AG04449 (cell line): ENCODE data around the gene SSBP3.
A peak's percentile ranks its signal among the peaks of the same experiment; 100 is the strongest.

Source experiments
- CTCF ChIA-PET: fragments of 350-600 bp; formaldehyde crosslinking; extraction: SDS; loops from one replicate; lab custom pipeline; 2021; ENCODE audit warnings: antibody characterized with exemption; lab: Yijun Ruan, JAX
- POLR2A ChIA-PET: fragments of 400-600, 350-600 bp; formaldehyde crosslinking; extraction: SDS; loops from one replicate; lab custom pipeline; 2020; ENCODE audit warnings: antibody characterized with exemption, inconsistent platforms; lab: Yijun Ruan, JAX
- DNase-seq: peaks from one replicate; pipeline ENCODE4 v3.0.0-alpha.2; 2010; ENCODE audit warnings: low read depth, low spot score
- H3K4me3 ChIP-seq: 2 replicates; pipeline ENCODE4 v1.5.1; 2011; ENCODE audit warnings: low read depth, mild to moderate bottlenecking, control low read depth, low read length
- TF ChIP-seq, protein P1 (sequence below): IDR thresholded peaks from one replicate; pipeline ENCODE4 v1.5.1; 2011; ENCODE audit warnings: mild to moderate bottlenecking, moderate library complexity, low read length, control low read depth, inconsistent platforms; ENCODE audit not compliant: insufficient read depth; ENCODE audit errors: missing control alignments

Gene SSBP3

GRCh38 chr1:54287176-54287650 is 119.0 kb downstream of the SSBP3 start:
- POLR2A ChIA-PET, result no interaction called here
- H3K4me3 ChIP-seq, result no peak overlapping the region
- DNase-seq, result peak; percentile 38
- TF ChIP-seq, protein P1, sequence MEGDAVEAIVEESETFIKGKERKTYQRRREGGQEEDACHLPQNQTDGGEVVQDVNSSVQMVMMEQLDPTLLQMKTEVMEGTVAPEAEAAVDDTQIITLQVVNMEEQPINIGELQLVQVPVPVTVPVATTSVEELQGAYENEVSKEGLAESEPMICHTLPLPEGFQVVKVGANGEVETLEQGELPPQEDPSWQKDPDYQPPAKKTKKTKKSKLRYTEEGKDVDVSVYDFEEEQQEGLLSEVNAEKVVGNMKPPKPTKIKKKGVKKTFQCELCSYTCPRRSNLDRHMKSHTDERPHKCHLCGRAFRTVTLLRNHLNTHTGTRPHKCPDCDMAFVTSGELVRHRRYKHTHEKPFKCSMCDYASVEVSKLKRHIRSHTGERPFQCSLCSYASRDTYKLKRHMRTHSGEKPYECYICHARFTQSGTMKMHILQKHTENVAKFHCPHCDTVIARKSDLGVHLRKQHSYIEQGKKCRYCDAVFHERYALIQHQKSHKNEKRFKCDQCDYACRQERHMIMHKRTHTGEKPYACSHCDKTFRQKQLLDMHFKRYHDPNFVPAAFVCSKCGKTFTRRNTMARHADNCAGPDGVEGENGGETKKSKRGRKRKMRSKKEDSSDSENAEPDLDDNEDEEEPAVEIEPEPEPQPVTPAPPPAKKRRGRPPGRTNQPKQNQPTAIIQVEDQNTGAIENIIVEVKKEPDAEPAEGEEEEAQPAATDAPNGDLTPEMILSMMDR, result no peak
- CTCF ChIA-PET, result interaction anchor here (1.3 to 2.8 kb wide), 5 partner anchors 8 to 168 kb away, joined by 3 to 22 read pairs (median 4); no protein-coding TSS in a partner anchor

- DNase-seq, result no peak
- CTCF ChIA-PET, result interaction anchor here (1.2 to 2.4 kb wide), 3 partner anchors 10 to 215 kb away, joined by 4 to 5 read pairs (median 4); no protein-coding TSS in a partner anchor
- H3K4me3 ChIP-seq, result no peak overlapping the region
- POLR2A ChIA-PET, result interaction anchor here (0.7 kb wide), 1 partner anchor 32 kb away, joined by 3 read pairs; no protein-coding TSS in a partner anchor
- TF ChIP-seq, protein P1, result no peak
These were observed 120.3 kb downstream of the SSBP3 start for GRCh38 chr1:54285815-54286345.

DNA sequence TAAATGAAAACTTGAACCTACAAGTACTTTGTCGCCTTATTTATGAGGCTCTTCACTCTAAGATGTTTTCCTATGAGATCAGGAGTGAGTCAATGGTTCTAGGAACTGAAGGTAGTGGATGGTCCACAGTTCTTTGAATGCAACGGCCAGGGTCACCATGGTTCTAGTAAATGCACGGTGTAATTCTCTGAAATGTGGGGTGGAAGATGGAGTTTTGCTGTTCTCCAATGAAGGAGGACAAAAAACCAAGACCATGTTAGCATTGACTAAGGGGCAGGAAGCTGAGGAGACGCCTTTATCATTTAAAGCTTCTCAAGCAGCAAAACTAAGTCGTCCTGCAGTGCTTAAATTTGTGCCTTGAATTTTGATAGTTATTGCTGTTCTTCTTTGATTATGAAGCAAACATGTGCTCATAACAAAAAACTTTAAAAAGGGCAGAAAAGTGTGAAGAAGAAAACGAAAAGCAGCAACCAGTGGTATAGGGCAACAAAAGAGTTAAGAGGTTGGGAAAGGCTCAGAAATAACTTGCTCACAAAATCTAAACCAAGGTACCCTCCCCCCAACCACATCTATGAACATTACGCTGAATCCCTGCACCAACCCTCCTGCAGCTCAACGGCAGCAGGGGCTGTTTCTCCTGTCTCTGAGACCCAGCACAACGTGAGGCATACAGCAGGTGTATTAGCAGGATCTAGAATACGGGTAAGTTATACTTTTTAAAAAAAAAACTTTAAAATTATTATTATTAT is 121.2 kb downstream of the SSBP3 start:
- CTCF ChIA-PET, result interaction anchor here (0.6 to 1.6 kb wide), 4 partner anchors 9 to 214 kb away, joined by 3 to 7 read pairs (median 4); no protein-coding TSS in a partner anchor
- DNase-seq, result no peak
- POLR2A ChIA-PET, result no interaction called here
- TF ChIP-seq, protein P1, result no peak
- H3K4me3 ChIP-seq, result no peak overlapping the region

- H3K4me3 ChIP-seq, result no peak overlapping the region
- TF ChIP-seq, protein P1, result no peak
- ChIA-PET POLR2A (interaction anchor here (0.5 kb wide), 1 partner anchor 21 kb away, joined by 3 read pairs; no protein-coding TSS in a partner anchor), CTCF (interaction anchor here (0.9 to 1.4 kb wide), 3 partner anchors 10 to 11 kb away, joined by 3 to 7 read pairs (median 4); no protein-coding TSS in a partner anchor)
- DNase-seq, result no peak
These were observed 122.4 kb downstream of the SSBP3 start for GRCh38 chr1:54283635-54284385.

- no peak for DNase-seq
- H3K4me3 ChIP-seq, result no peak overlapping the region
- TF ChIP-seq, protein P1, result no peak
- ChIA-PET CTCF (interaction anchor here (1.5 kb wide), 1 partner anchor 208 kb away, joined by 3 read pairs; no protein-coding TSS in a partner anchor), POLR2A (interaction anchor here (0.7 kb wide), 1 partner anchor 9 kb away, joined by 3 read pairs; no protein-coding TSS in a partner anchor)
These were observed 123.9 kb downstream of the SSBP3 start for GRCh38 chr1:54282101-54282847.
